ENCODE results near the gene NSRP1.
"Not testable (repeated sequence)": the region's sequence is repeated elsewhere in the genome, so short reads cannot be mapped to it uniquely, and the experiment has no call there.

The NSRP1 gene

GRCh38 chr17:30191072-30191471, 74.5 kb downstream of the NSRP1 start:
- H3K27ac Mint-ChIP-seq: no peak overlapping the region
- no peaks in the 10 kb centered on the region for H3K9me3 Mint-ChIP-seq
- DNase-seq: no peak

DNA sequence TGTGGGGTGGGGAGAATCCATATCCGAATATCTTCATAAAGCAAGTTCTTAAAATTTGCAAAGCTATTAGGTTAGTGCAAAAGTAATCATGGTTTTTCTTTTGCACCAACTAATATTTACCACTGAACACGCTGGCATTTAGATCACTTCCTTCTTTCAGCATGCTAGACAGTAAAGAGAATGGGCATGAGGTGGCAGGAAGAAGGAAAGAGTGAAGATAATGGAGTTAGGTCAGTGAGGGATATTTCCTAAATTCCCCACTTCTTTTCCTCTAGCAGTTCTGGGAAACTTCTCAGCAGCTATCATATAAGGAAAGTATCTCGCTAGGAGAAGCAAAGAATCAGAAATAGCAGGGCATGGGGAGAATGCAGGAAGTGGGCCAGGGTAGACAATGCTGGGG, 79.9 kb downstream of the NSRP1 start:
- DNase-seq: no peak
- Mint-ChIP-seq H3K27ac (no peak overlapping the region), H3K4me1 (no peaks in the 10 kb centered on the region), H3K27me3 (peaks cover 27% of the 10 kb centered on the region), H3K4me3 (no peak overlapping the region), H3K9me3 (no peaks in the 10 kb centered on the region)
- ATAC-seq: no peak

More at GRCh38 chr17:30191072-30191471, 74.5 kb downstream of the NSRP1 start:
- no peak for ATAC-seq
- Mint-ChIP-seq H3K4me1 (peaks cover 6% of the 10 kb centered on the region), H3K27me3 (no peaks in the 10 kb centered on the region), H3K4me3 (no peak overlapping the region)

- Mint-ChIP-seq H3K4me3 (no peak overlapping the region), H3K4me1 (no peaks in the 10 kb centered on the region)
- no peak for ATAC-seq
Measured at GRCh38 chr17:30197416-30197815, 80.8 kb downstream of the NSRP1 start.

DNA sequence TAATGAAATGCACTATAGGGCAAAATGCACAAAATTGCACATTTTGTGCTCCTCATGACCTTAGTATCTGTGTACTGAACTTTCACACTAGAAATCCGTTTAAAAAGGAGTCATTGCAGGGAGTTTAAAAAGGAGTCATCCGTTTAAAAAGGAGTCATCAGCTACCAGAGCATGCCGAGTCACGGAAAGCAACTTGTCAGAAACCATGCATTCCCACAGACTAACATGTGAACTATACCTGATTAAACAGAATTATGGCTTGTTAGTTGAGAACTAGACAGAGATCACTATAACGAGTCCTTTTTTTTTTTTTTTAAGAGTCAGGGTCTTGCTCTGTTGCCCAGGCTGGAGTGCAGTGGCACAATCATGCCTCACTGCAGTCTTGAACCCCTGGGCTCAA, 83.0 kb downstream of the NSRP1 start:
- DNase-seq (no peak), ATAC-seq (no peak)
- Mint-ChIP-seq H3K4me3 (no peak overlapping the region), H3K27me3 (peaks cover 41% of the 10 kb centered on the region), H3K9me3 (no peaks in the 10 kb centered on the region), H3K27ac (peak overlapping the region in 1 of 2 donors; percentile 19), H3K4me1 (no peaks in the 10 kb centered on the region)

More at GRCh38 chr17:30197416-30197815, 80.8 kb downstream of the NSRP1 start:
- peaks cover 32% of the 10 kb centered on the region for H3K27me3 Mint-ChIP-seq
- DNase-seq: no peak
- H3K27ac Mint-ChIP-seq: no peak overlapping the region
- no peaks in the 10 kb centered on the region for H3K9me3 Mint-ChIP-seq

- Mint-ChIP-seq H3K27me3 (peaks cover 41% of the 10 kb centered on the region), H3K9me3 (no peaks in the 10 kb centered on the region), H3K4me1 (no peaks in the 10 kb centered on the region), H3K27ac (no peak overlapping the region), H3K4me3 (no peak overlapping the region)
- DNase-seq (no peak), ATAC-seq (no peak)
Measured at GRCh38 chr17:30200106-30200505, 83.5 kb downstream of the NSRP1 start.

DNA sequence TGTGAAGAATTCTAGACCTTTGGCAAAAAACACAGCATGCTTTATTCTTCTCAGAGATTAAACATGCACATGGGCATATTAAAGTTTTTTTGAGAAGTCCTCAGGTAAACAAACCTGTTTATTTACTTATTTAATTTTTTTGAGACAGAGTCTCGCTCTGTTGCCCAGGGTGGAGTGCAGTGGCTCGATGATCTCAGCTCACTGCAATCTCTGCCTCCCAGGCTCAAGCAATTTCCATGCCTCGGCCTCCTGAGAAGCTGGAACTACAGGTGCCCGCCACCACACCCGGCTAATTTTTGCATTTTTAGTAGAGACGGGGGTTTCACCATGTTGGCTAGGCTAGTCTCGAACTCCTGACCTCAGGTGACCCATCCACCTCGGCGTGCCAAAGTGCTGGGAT, 84.0 kb downstream of the NSRP1 start:
- not testable (repeated sequence) for DNase-seq, H3K9me3 Mint-ChIP-seq, H3K27ac Mint-ChIP-seq, ATAC-seq, H3K4me1 Mint-ChIP-seq, H3K4me3 Mint-ChIP-seq
- peaks cover 41% of the 10 kb centered on the region for H3K27me3 Mint-ChIP-seq

DNA sequence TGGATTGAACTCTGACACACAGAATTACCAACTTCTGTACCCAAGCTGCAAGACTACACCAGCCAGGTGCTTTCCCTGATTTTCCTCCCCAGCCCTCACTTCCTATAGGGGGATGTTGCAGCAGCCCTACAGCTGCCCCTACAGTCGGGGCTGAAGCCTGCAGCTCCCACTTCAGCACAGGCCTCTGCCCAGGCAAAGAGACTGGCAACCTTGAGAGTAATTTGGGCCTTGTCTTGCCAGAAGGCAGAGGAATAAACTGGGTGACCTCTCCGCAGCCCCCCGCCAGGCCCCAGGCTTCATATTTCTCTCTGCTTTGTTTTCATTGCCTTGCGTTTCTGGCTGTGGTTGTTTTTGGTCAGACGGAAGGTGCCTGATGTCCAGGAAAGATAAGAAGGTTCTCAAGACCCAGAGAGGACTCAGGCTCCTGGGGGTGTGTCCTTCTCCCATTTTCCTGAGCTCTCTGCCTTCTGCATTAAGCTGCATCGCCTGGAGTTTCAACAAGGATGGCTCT, 86.9 kb downstream of the NSRP1 start:
- Mint-ChIP-seq H3K4me3 (no peak overlapping the region), H3K9me3 (no peaks in the 10 kb centered on the region), H3K27me3 (peaks cover 34% of the 10 kb centered on the region), H3K4me1 (peaks cover 9% of the 10 kb centered on the region), H3K27ac (no peak overlapping the region)
- DNase-seq (no peak), ATAC-seq (no peak)

DNA sequence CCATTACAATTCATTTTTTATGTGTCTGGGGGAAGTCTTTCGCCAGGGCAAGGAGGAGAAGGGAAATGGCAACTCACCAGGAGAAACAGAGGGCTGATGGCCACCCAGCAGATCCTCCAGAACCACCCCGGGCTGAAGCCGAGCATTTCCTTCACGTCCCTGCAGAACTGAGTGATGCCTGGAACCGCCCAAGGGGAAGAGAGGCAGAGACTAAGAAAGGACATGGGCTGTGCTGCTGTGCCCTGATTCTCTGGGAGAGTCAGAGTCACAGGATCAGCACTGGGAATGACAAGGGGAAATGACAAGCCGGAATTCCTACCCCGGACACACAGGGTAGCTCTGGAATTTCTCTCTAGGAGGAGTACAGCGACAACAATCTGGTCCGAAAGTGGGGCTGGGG, 91.0 kb downstream of the NSRP1 start:
- peaks cover 32% of the 10 kb centered on the region for H3K27me3 Mint-ChIP-seq
- H3K9me3 Mint-ChIP-seq: no peaks in the 10 kb centered on the region
- H3K27ac Mint-ChIP-seq: peak overlapping the region in 1 of 2 donors; percentile 51
- ATAC-seq (no peak), DNase-seq (no peak)
- peaks cover 9% of the 10 kb centered on the region for H3K4me1 Mint-ChIP-seq
- H3K4me3 Mint-ChIP-seq: no peak overlapping the region

GRCh38 chr17:30208214-30208613, 91.6 kb downstream of the NSRP1 start:
- DNase-seq: no peak
- no peak for ATAC-seq
- Mint-ChIP-seq H3K4me3 (no peak overlapping the region), H3K4me1 (peaks cover 9% of the 10 kb centered on the region), H3K27ac (no peak overlapping the region), H3K9me3 (no peaks in the 10 kb centered on the region), H3K27me3 (peaks cover 28% of the 10 kb centered on the region)

- Mint-ChIP-seq H3K27me3 (peaks cover 22% of the 10 kb centered on the region), H3K4me1 (peaks cover 9% of the 10 kb centered on the region), H3K27ac (no peak overlapping the region), H3K4me3 (no peak overlapping the region), H3K9me3 (no peaks in the 10 kb centered on the region)
- ATAC-seq (no peak), DNase-seq (no peak)
Measured at GRCh38 chr17:30209930-30210329, 93.3 kb downstream of the NSRP1 start.

DNA sequence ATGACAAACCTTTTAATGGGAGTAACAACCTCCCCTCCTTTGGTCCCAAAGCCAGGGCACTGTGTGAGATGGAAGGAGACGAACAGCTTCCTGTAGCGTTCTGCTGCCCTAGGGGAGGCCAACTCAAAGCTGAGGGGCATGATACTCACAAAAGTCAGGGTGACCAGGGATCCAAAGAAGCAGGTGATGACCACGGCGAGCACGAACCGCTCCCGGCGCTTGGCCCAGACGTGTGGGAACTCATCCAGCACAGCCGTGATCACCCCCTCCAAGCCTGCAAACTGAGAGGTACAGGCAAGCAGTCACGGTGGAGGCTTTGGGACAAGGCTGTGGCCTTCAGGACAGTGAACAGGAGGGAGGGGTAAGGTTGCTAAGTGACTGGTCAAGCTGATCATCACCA, 93.8 kb downstream of the NSRP1 start:
- H3K4me3 Mint-ChIP-seq: no peak overlapping the region

GRCh38 chr17:30210901-30211300, 94.3 kb downstream of the NSRP1 start:
- no peaks in the 10 kb centered on the region for H3K9me3 Mint-ChIP-seq
- no peak for ATAC-seq
- H3K27me3 Mint-ChIP-seq: peaks cover 22% of the 10 kb centered on the region
- H3K27ac Mint-ChIP-seq: no peak overlapping the region
- DNase-seq: no peak
- H3K4me3 Mint-ChIP-seq: no peak overlapping the region
- peaks cover 9% of the 10 kb centered on the region for H3K4me1 Mint-ChIP-seq

More for the DNA sequence above, 93.8 kb downstream of the NSRP1 start:
- Mint-ChIP-seq H3K27me3 (peaks cover 22% of the 10 kb centered on the region), H3K9me3 (no peaks in the 10 kb centered on the region), H3K4me1 (peaks cover 9% of the 10 kb centered on the region), H3K27ac (no peak overlapping the region)
- no peak for DNase-seq
- no peak for ATAC-seq

DNA sequence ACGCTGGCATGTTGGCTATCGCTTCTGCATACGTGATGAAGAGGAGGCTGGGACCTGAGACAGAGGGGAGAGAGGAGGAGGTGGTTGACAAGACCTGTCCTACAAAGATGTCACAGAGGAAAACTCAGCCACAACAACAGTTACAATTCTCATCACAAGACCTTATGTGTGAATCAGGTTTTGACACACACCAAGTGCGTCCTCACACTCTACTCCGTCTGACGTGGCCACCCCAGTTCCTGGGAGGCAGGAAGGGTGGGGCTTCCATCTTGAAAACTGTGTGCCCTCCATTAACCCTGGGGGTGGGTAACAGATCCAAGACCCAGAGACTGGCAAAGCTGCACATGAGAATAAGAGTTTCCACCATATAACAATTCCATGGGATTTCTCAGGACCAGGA, 94.8 kb downstream of the NSRP1 start:
- no peaks in the 10 kb centered on the region for H3K9me3 Mint-ChIP-seq
- peaks cover 22% of the 10 kb centered on the region for H3K27me3 Mint-ChIP-seq
- H3K4me1 Mint-ChIP-seq: peaks cover 9% of the 10 kb centered on the region
- no peak overlapping the region for H3K4me3 Mint-ChIP-seq
- no peak for DNase-seq
- no peak overlapping the region for H3K27ac Mint-ChIP-seq
- no peak for ATAC-seq

DNA sequence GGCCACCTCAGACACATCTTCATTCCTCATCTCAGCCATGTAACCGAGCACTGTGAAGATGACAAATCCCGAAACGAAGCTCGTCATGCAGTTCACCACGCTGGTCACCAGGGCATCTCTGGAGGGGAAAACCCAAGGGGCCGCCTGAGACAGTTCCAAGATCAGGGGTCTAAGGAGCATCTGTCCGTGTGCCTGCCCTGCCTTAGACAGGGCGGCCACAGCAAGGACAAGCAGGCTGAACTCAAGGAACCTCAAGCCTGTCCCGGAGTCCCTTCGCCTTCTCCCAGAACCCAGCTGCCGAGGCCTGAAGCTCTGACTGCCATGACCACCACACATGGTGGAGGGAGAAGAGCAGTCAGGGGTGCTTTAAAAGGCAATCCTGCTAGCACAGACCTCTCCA, 96.1 kb downstream of the NSRP1 start:
- no peak overlapping the region for H3K4me3 Mint-ChIP-seq
- ATAC-seq: no peak
- peaks cover 8% of the 10 kb centered on the region for H3K4me1 Mint-ChIP-seq
- no peak overlapping the region for H3K27ac Mint-ChIP-seq
- peaks cover 11% of the 10 kb centered on the region for H3K27me3 Mint-ChIP-seq
- DNase-seq: no peak
- no peaks in the 10 kb centered on the region for H3K9me3 Mint-ChIP-seq

DNA sequence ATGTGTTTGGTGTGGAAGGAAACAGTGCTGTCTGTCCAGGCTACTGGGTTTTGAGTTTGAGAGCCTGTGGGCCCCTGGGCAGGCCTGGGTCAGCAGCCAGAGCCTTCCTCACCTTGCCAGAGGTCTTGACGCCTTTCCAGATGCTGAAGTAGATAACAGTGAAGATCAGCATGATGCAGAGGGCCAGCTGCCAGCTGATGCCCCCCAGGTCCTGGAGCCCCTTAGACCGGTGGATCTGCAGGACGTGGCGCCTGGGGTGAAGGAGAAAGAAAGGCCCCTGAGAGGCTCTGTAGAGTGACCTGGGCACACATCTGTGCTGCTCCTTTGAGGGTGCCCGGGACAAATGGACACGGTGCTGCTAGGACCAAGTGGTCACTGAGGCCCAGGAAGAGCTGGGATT, 100.4 kb downstream of the NSRP1 start:
- Mint-ChIP-seq H3K27me3 (no peaks in the 10 kb centered on the region), H3K27ac (peak overlapping the region in 1 of 2 donors; percentile 15), H3K4me1 (no peaks in the 10 kb centered on the region), H3K4me3 (no peak overlapping the region), H3K9me3 (no peaks in the 10 kb centered on the region)
- DNase-seq (no peak), ATAC-seq (no peak)

DNA sequence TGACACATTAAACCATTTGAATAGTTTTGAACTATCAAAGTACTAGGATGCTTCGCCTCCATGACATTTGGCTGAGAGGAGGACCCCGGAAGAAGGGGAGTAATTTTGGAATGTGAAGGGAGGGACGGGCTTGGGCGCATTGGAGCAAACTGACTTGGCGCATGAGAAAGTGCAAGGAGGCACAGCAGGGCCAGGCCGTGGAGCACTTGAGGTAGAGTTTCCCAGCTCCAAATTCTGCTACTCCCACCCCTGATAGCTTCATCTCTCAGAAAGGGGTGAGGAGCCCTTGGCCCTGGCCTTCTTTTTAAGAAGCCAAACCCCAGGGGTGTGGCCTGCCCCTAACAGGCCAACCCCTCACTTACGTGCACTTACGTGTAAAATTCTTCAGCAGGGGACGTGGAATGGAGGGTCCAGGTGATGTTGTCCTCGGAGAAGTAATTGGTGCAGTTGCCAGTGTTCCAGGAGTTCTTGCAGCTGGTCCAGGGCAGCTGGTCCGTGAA, 101.2 kb downstream of the NSRP1 start:
- Mint-ChIP-seq H3K27me3 (no peaks in the 10 kb centered on the region), H3K4me1 (no peaks in the 10 kb centered on the region), H3K27ac (no peak overlapping the region), H3K4me3 (no peak overlapping the region), H3K9me3 (no peaks in the 10 kb centered on the region)
- no peak for ATAC-seq
- DNase-seq: no peak

DNA sequence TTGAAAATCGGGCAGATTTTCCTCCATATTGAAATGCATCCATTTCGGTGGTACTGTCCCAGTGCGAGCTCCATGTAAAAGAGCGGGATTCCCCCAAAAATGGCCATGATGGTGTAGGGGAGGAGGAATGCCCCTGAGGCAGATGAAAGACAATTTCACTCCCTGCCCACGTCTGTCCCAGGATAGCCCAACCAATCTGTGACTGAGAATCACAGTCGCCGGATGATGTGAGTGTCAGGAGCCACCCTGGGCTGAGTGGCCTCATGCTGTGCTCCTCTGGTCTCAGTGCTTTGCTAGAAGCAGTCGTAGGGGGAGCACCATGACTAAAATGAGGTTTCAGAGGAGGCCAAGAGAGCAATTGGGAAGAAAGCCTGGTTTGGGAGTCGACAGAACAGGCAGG, 102.2 kb downstream of the NSRP1 start:
- ATAC-seq (no peak), DNase-seq (no peak)
- Mint-ChIP-seq H3K27me3 (no peaks in the 10 kb centered on the region), H3K27ac (no peak overlapping the region), H3K4me1 (no peaks in the 10 kb centered on the region), H3K4me3 (no peak overlapping the region), H3K9me3 (no peaks in the 10 kb centered on the region)
